CD14-positive monocyte (primary cell): ENCODE data around the gene MSI2. TPM values are rescaled to one million over a fixed set of nuclear protein-coding genes. Genes with fewer than 3 reads are reported as not detected.

ENCODE experiments used
- DNase-seq, 3 donors: peaks; one replicate each; pipeline ENCODE4 v3.0.0-alpha.2; 2011 to 2022
- H2AFZ ChIP-seq: 2 replicates; pipeline ENCODE4 v1.6.0; 2012; ENCODE audit warnings: mild to moderate bottlenecking, low read depth, low read length, inconsistent platforms; ENCODE audit not compliant: insufficient read depth, poor library complexity, severe bottlenecking
- H3K27ac ChIP-seq, 2 donors: 1 replicate in 1 of 2; 2 replicates in 1 of 2; pipeline ENCODE4 v1.5.1; 2012 to 2013; ENCODE audit warnings: low read length in 2 of 2, control low read depth in 1 of 2, inconsistent platforms in 1 of 2, low read depth in 1 of 2, mild to moderate bottlenecking in 1 of 2
- H3K27me3 ChIP-seq, 2 donors: one replicate each; pipeline versions ENCODE4 v1.6.0 to v1.6.1; 2011 to 2013; ENCODE audit warnings: low read length in 2 of 2; ENCODE audit not compliant: control insufficient read depth in 2 of 2, insufficient read depth in 2 of 2
- H3K36me3 ChIP-seq, 2 donors: replicated peaks in 1 of 2; 1 replicate in 1 of 2; 2 replicates in 1 of 2; pipeline versions ENCODE4 v1.5.1 to v1.6.1; 2012 to 2013; ENCODE audit warnings: low read length in 2 of 2, control low read depth in 1 of 2, inconsistent platforms in 1 of 2, mild to moderate bottlenecking in 1 of 2; ENCODE audit not compliant: insufficient read depth in 2 of 2, control insufficient read depth in 1 of 2
- H3K4me1 ChIP-seq, 2 donors: 1 replicate in 1 of 2; 2 replicates in 1 of 2; pipeline versions ENCODE4 v1.5.1 to v1.6.1; 2012 to 2013; ENCODE audit warnings: low read length in 2 of 2, control low read depth in 1 of 2, inconsistent platforms in 1 of 2, mild to moderate bottlenecking in 1 of 2, moderate library complexity in 1 of 2; ENCODE audit not compliant: insufficient read depth in 2 of 2, control insufficient read depth in 1 of 2
- H3K4me2 ChIP-seq: replicated peaks from 2 replicates; pipeline ENCODE3; 2012; ENCODE audit warnings: low read length, moderate library complexity, mild to moderate bottlenecking; ENCODE audit not compliant: poor library complexity, severe bottlenecking; ENCODE audit errors: extremely low read depth
- H3K4me3 ChIP-seq, 3 experiments: fragments of 200-600 bp in 1 of 3; sonication (generic) in 1 of 3; replicated peaks in 1 of 3; 1 replicate in 2 of 3; 2 replicates in 1 of 3; pipeline ENCODE4 v1.5.1; 2011 to 2013; ENCODE audit warnings: low read length in 3 of 3, mild to moderate bottlenecking in 3 of 3, control low read depth in 2 of 3, low read depth in 2 of 3, inconsistent platforms in 1 of 3, moderate library complexity in 1 of 3
- H3K79me2 ChIP-seq: 2 replicates; pipeline ENCODE4 v1.6.0; 2012; ENCODE audit warnings: mild to moderate bottlenecking, control low read depth, inconsistent platforms, low read length, moderate library complexity; ENCODE audit not compliant: insufficient read depth
- H3K9ac ChIP-seq: 2 replicates; pipeline ENCODE4 v1.6.0; 2017; ENCODE audit warnings: low read length, mild to moderate bottlenecking; ENCODE audit not compliant: insufficient read depth, poor library complexity, severe bottlenecking
- H3K9me3 ChIP-seq, 2 donors: replicated peaks in 1 of 2; 1 replicate in 1 of 2; 2 replicates in 1 of 2; pipeline versions ENCODE4 v1.5.1 to v1.6.1; 2012 to 2013; ENCODE audit warnings: low read length in 2 of 2, control low read depth in 1 of 2; ENCODE audit not compliant: control insufficient read depth in 1 of 2, insufficient read depth in 1 of 2
- H4K20me1 ChIP-seq: 2 replicates; pipeline ENCODE4 v1.6.0; 2012; ENCODE audit warnings: mild to moderate bottlenecking, low read length, control low read depth, moderate library complexity; ENCODE audit not compliant: insufficient read depth
- H3K27ac Mint-ChIP-seq, 7 donors: one replicate each; pipeline ENCODE4 v1.8.0; 2020; ENCODE audit warnings: mild to moderate bottlenecking in 7 of 7, mixed read lengths in 7 of 7, moderate library complexity in 6 of 7, inconsistent platforms in 2 of 7
- H3K27me3 Mint-ChIP-seq, 3 donors: one replicate each; pipeline ENCODE4 v1.8.0; 2021 to 2022; ENCODE audit warnings: low read depth in 3 of 3, mild to moderate bottlenecking in 3 of 3, mixed read lengths in 3 of 3, moderate library complexity in 3 of 3, inconsistent platforms in 1 of 3
- H3K36me3 Mint-ChIP-seq, 2 donors: one replicate each; pipeline ENCODE4 v1.8.0; 2020; ENCODE audit warnings: mixed read lengths in 2 of 2, inconsistent platforms in 1 of 2, mild to moderate bottlenecking in 1 of 2
- H3K4me1 Mint-ChIP-seq: one replicate; pipeline ENCODE4 v1.8.0; 2020; ENCODE audit warnings: mild to moderate bottlenecking, mixed read lengths
- H3K4me3 Mint-ChIP-seq, 2 donors: one replicate each; pipeline ENCODE4 v1.8.0; 2020; ENCODE audit warnings: mild to moderate bottlenecking in 2 of 2, mixed read lengths in 2 of 2, moderate library complexity in 1 of 2
- H3K9me3 Mint-ChIP-seq, 7 donors: one replicate each; pipeline ENCODE4 v1.8.0; 2020 to 2022; ENCODE audit warnings: mixed read lengths in 7 of 7, mild to moderate bottlenecking in 6 of 7, moderate library complexity in 6 of 7, inconsistent platforms in 2 of 7
- WGBS: methylation state at CpG from one replicate; pipeline ENCODE4 v1.1.5; 2013; ENCODE audit warnings: missing lambda C conversion rate; ENCODE audit not compliant: insufficient coverage; 5-methylcytosine and 5-hydroxymethylcytosine counted together
- intact Hi-C, 2 donors: fragments of 100-400 bp; cut with micrococcal nuclease; formaldehyde crosslinking; loops; one replicate each; pipeline versions ENCODE4 v1.15.0 to v1.15.1; 2023
- polyA plus RNA-seq, 3 donors: library from polyadenylated mRNA; depleted of rRNA in 1 of 3; unstranded in 2 of 3; stranded (reverse) in 1 of 3; fragments of 300-500 nt in 2 of 3; fragments of >200 nt in 1 of 3; fragmentation: Illumina TruSeq in 2 of 3; gene quantifications; 1 replicate in 2 of 3; 2 replicates in 1 of 3; pipeline ENCODE4 v1.2.3, GENCODE V29; 2012 to 2021
- TF ChIP-seq, protein P1 (sequence below): fragments of 200-600 bp; IDR thresholded peaks from one replicate; pipeline ENCODE4 v1.8.0; 2022; ENCODE audit warnings: antibody characterized with exemption, mild to moderate bottlenecking

MSI2 gene
- polyA plus RNA-seq, 3 donors: 0.20 to 6.6 (median 0.37) TPM

DNA sequence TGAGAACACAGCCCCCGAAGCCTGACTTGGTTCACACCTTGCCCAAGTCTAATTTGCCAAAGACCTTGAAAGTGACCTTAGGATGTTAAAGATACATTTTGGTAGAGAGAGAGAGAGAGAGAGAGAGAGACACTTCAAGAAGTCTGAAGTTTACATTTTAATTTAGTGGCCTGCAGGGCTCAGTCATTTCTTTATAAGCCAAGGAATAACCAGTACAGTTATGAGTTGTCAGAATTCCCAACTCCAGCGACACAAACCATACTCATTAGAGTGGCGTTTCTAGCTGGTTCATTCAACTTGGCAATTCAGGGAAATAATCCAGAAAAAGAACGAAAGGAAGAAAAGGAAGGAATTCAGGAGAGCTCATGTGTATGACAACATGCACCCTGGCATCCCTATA is 284.7 kb downstream of the MSI2 start:
- Histone ChIP-seq H4K20me1 (no peaks in the 10 kb centered on the region), H3K27ac (no peak overlapping the region), H2AFZ (no peak overlapping the region), H3K9me3 (no peaks in the 10 kb centered on the region), H3K4me2 (no peak overlapping the region), H3K4me1 (peaks cover 10 to 19% of the 10 kb centered on the region in 2 donors), H3K36me3 (no peaks in the 10 kb centered on the region), H3K27me3 (no peaks in the 10 kb centered on the region), H3K79me2 (no peaks in the 10 kb centered on the region), H3K9ac (no peak overlapping the region), H3K4me3 (no peak overlapping the region)
- DNase-seq: no peak
- Mint-ChIP-seq H3K9me3 (peaks cover 0 to 2% (median 0%) of the 10 kb centered on the region in 7 donors), H3K27ac (no peak overlapping the region), H3K4me3 (no peak overlapping the region), H3K27me3 (no peaks in the 10 kb centered on the region), H3K4me1 (peaks cover 27% of the 10 kb centered on the region), H3K36me3 (no peaks in the 10 kb centered on the region)
- 100% methylated on average over 1 of the region's 4 CpGs for WGBS
- TF ChIP-seq, protein P1, sequence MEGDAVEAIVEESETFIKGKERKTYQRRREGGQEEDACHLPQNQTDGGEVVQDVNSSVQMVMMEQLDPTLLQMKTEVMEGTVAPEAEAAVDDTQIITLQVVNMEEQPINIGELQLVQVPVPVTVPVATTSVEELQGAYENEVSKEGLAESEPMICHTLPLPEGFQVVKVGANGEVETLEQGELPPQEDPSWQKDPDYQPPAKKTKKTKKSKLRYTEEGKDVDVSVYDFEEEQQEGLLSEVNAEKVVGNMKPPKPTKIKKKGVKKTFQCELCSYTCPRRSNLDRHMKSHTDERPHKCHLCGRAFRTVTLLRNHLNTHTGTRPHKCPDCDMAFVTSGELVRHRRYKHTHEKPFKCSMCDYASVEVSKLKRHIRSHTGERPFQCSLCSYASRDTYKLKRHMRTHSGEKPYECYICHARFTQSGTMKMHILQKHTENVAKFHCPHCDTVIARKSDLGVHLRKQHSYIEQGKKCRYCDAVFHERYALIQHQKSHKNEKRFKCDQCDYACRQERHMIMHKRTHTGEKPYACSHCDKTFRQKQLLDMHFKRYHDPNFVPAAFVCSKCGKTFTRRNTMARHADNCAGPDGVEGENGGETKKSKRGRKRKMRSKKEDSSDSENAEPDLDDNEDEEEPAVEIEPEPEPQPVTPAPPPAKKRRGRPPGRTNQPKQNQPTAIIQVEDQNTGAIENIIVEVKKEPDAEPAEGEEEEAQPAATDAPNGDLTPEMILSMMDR: no peak
- intact Hi-C loops: no loop called here

DNA sequence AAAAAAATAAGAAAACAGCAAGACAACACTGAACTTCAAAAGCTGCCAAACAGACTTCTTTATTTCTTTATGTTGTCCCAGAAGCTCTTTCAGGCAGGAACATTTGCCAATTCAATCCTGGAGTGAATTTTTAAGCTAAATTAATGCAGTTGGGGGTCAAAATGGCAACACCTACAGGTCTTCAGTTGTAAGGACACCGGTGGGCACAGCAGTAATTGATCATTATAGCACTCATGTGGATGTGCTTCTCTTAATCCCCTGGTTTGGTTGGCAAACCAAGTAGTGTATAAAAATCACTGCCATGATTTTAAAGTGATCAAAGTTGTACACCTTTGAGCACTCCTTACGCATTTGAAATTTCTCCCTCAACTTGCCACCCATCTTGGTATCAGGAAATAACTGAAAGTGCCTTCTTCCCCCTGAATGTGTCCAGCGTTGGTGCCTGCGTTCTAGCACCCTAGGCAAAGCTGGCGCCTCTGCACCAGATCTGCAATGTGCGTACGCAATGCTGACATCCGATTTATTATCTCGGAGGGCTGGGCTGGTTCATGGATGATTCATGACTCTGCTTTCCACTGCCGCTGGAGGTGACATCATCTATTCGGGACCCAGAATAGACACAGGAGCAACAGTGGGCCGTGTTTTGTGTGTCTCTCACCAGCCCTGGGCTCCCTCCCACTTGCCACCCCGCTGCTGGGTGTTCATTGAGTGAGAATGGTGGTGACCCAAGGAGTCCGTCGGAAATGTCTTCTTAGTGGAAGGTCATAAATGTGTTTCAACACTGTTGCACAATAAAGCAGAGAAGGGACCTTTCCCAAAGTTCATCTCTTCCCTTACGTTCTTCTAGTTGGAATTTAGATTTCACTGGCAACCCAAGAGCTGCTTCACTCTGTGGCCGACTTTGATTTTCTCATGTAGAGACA is 285.4 kb downstream of the MSI2 start:
- peaks cover 0 to 2% (median 0%) of the 10 kb centered on the region in 7 donors for H3K9me3 Mint-ChIP-seq
- no peak overlapping the region for H3K9ac ChIP-seq
- WGBS: 66% methylated on average over 9 of the region's 17 CpGs
- no peaks in the 10 kb centered on the region for H3K9me3 ChIP-seq
- H3K36me3 ChIP-seq: no peaks in the 10 kb centered on the region
- no peaks in the 10 kb centered on the region for H3K27me3 ChIP-seq
- no peak overlapping the region for H3K27ac ChIP-seq
- H4K20me1 ChIP-seq: no peaks in the 10 kb centered on the region
- intact Hi-C loops: no loop called here
- peaks cover 26% of the 10 kb centered on the region for H3K4me1 Mint-ChIP-seq
- H3K79me2 ChIP-seq: no peaks in the 10 kb centered on the region
- H3K27me3 Mint-ChIP-seq: peaks cover 0 to 1% (median 0%) of the 10 kb centered on the region in 3 donors
- TF ChIP-seq, protein P1: no peak
- peak in 2 of 3 donors; percentile 16 to 20 for DNase-seq
- H3K4me3 Mint-ChIP-seq: peak overlapping the region; percentile 3 to 27
- H3K4me2 ChIP-seq: no peak overlapping the region
- no peak overlapping the region for H2AFZ ChIP-seq
- H3K4me3 ChIP-seq: no peak overlapping the region
- H3K36me3 Mint-ChIP-seq: peaks cover 0 to 1% of the 10 kb centered on the region in 2 donors
- peaks cover 10 to 19% of the 10 kb centered on the region in 2 donors for H3K4me1 ChIP-seq
- H3K27ac Mint-ChIP-seq: no peak overlapping the region
